ENCODE data around the gene SPG7.
A peak's percentile ranks its signal among the peaks of the same experiment; 100 is the strongest.

The SPG7 gene

DNA sequence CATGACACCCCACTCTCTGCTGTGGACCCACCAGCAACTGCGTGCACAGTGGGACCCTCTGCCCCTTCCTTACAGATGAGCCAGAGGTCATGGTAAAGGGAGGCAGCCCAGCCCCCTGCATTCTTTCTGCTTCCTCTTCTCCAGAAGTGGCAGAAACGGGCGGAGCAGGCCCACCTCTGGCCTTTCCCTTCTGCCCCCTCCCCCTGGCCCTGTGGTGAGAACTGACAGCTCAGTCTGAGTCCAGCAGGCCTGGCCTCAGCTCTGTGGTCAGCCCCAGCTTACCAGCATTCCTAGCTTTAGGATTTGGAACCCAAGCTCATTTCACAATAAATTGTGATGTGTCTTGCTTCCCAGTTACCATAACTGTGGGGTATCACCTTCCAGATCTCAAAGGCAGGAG, 13.1 kb upstream of the SPG7 start:
- Histone ChIP-seq H3K27ac (ENCODE audit: extremely low read depth, low read depth, low read length) (no peak overlapping the region), H3K4me3 (ENCODE audit: low read depth, low read length) (no peak overlapping the region), H3K9me3 (ENCODE audit: control insufficient read depth, insufficient read depth, low read depth, low read length) (no peaks in the 10 kb centered on the region), H3K36me3 (ENCODE audit: control insufficient read depth in 2 of 2, insufficient read depth in 1 of 2, low read length in 2 of 2) (no peaks in the 10 kb centered on the region; a peak in 1 of 3 replicates), H3K4me1 (ENCODE audit: control insufficient read depth, insufficient read depth, low read length) (no peaks in the 10 kb centered on the region)
- CTCF ChIA-PET: interaction anchor here (0.6 to 0.7 kb wide), 2 partner anchors 151 to 332 kb away, joined by 4 read pairs; no protein-coding TSS in a partner anchor
- no peak for TF ChIP-seq ZNF621 (tag by site-specific recombination; IDR thresholded peaks at IDR 0.05)
- no peak for TF ChIP-seq ZNF521 (tag by site-specific recombination; IDR thresholded peaks at IDR 0.05)
- no peak for TF ChIP-seq ZNF530 (tag by site-specific recombination; IDR thresholded peaks at IDR 0.05; ENCODE audit: low read depth)
- no peak for TF ChIP-seq ZNF571 (tag by site-specific recombination; IDR thresholded peaks at IDR 0.05)
- POLR2A ChIA-PET: interaction anchor here (0.6 to 2.0 kb wide), 2 partner anchors 13 to 297 kb away, joined by 5 to 10 read pairs; partner anchors contain the start of gene SPG7

DNA sequence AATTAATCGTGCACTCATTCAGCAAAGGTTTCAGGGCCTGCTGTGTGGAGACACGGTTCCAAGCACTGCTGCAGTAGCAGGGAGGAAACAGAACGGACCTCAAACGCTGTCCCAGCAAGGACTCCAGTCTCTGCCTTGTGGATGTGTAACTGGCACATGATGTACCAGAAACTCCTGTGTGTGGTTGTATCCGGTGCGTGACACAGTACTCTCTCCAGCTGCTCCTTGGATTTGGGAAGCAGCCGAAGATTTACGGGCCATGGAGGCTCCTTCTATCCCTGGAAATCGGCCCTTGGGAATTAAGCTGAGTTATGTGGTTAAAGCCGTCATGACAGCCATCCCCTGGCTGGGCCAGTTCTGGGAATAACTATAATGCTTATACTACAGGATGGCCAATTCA, 9.4 kb upstream of the SPG7 start:
- ChIA-PET POLR2A (no interaction called here), CTCF (interaction anchor here (0.5 kb wide), 1 partner anchor 8 kb away, joined by 3 read pairs; no protein-coding TSS in a partner anchor)
- Histone ChIP-seq H3K9me3 (ENCODE audit: control insufficient read depth, insufficient read depth, low read depth, low read length) (no peaks in the 10 kb centered on the region), H3K4me1 (ENCODE audit: control insufficient read depth, insufficient read depth, low read length) (no peaks in the 10 kb centered on the region), H3K4me3 (ENCODE audit: low read depth, low read length) (no peak overlapping the region), H3K27ac (ENCODE audit: extremely low read depth, low read depth, low read length) (no peak overlapping the region), H3K36me3 (ENCODE audit: control insufficient read depth in 2 of 2, insufficient read depth in 1 of 2, low read length in 2 of 2) (no peaks in the 10 kb centered on the region; a peak in 1 of 3 replicates)
- TF ChIP-seq PRDM1 (tag by site-specific recombination; IDR thresholded peaks at IDR 0.05) (no peak), ZNF214 (tag by site-specific recombination; IDR thresholded peaks at IDR 0.05; ENCODE audit: borderline replicate concordance) (no peak), ZBTB21 (tag by site-specific recombination; IDR thresholded peaks at IDR 0.05) (no peak), ZNF629 (tag by site-specific recombination; IDR thresholded peaks at IDR 0.05) (peak; percentile 51; the same call in 1 of the 2 replicates), GLI2 (tag by site-specific recombination; IDR thresholded peaks at IDR 0.05; ENCODE audit: borderline replicate concordance, low read depth) (no peak), KLF9 (tag by site-specific recombination; IDR thresholded peaks at IDR 0.05; ENCODE audit: low read depth) (no peak), ZNF366 (tag by site-specific recombination; conservative IDR thresholded peaks at IDR 0.05) (peak; percentile 28; the same call in 1 of the 2 replicates), ZNF140 (tag by site-specific recombination; IDR thresholded peaks at IDR 0.05) (no peak), SP2 (tag by site-specific recombination; IDR thresholded peaks at IDR 0.05) (0 out of 2 replicates have a peak, but pooled peaks have one; percentile 7), ZNF777 (tag by site-specific recombination; IDR thresholded peaks at IDR 0.05; ENCODE audit: borderline replicate concordance) (no peak), SP7 (tag by site-specific recombination; IDR thresholded peaks at IDR 0.05) (0 out of 2 replicates have a peak, but pooled peaks have one; percentile 38), ZFP3 (tag by site-specific recombination; IDR thresholded peaks at IDR 0.05; ENCODE audit: low read depth) (no peak), ZNF404 (tag by site-specific recombination; IDR thresholded peaks at IDR 0.05) (no peak), ZNF114 (tag by site-specific recombination; IDR thresholded peaks at IDR 0.05) (no peak), ZNF362 (tag by site-specific recombination; IDR thresholded peaks at IDR 0.05) (no peak), ZNF449 (tag by site-specific recombination; IDR thresholded peaks at IDR 0.05) (no peak), ZNF350 (tag by site-specific recombination; IDR thresholded peaks at IDR 0.05) (no peak), ZNF837 (tag by site-specific recombination; IDR thresholded peaks at IDR 0.05) (no peak)
- TF ChIP-seq, protein P1, sequence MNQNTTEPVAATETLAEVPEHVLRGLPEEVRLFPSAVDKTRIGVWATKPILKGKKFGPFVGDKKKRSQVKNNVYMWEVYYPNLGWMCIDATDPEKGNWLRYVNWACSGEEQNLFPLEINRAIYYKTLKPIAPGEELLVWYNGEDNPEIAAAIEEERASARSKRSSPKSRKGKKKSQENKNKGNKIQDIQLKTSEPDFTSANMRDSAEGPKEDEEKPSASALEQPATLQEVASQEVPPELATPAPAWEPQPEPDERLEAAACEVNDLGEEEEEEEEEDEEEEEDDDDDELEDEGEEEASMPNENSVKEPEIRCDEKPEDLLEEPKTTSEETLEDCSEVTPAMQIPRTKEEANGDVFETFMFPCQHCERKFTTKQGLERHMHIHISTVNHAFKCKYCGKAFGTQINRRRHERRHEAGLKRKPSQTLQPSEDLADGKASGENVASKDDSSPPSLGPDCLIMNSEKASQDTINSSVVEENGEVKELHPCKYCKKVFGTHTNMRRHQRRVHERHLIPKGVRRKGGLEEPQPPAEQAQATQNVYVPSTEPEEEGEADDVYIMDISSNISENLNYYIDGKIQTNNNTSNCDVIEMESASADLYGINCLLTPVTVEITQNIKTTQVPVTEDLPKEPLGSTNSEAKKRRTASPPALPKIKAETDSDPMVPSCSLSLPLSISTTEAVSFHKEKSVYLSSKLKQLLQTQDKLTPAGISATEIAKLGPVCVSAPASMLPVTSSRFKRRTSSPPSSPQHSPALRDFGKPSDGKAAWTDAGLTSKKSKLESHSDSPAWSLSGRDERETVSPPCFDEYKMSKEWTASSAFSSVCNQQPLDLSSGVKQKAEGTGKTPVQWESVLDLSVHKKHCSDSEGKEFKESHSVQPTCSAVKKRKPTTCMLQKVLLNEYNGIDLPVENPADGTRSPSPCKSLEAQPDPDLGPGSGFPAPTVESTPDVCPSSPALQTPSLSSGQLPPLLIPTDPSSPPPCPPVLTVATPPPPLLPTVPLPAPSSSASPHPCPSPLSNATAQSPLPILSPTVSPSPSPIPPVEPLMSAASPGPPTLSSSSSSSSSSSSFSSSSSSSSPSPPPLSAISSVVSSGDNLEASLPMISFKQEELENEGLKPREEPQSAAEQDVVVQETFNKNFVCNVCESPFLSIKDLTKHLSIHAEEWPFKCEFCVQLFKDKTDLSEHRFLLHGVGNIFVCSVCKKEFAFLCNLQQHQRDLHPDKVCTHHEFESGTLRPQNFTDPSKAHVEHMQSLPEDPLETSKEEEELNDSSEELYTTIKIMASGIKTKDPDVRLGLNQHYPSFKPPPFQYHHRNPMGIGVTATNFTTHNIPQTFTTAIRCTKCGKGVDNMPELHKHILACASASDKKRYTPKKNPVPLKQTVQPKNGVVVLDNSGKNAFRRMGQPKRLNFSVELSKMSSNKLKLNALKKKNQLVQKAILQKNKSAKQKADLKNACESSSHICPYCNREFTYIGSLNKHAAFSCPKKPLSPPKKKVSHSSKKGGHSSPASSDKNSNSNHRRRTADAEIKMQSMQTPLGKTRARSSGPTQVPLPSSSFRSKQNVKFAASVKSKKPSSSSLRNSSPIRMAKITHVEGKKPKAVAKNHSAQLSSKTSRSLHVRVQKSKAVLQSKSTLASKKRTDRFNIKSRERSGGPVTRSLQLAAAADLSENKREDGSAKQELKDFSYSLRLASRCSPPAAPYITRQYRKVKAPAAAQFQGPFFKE (tag by site-specific recombination; IDR thresholded peaks at IDR 0.05; ENCODE audit: borderline replicate concordance): no peak
- TF ChIP-seq, protein P2, sequence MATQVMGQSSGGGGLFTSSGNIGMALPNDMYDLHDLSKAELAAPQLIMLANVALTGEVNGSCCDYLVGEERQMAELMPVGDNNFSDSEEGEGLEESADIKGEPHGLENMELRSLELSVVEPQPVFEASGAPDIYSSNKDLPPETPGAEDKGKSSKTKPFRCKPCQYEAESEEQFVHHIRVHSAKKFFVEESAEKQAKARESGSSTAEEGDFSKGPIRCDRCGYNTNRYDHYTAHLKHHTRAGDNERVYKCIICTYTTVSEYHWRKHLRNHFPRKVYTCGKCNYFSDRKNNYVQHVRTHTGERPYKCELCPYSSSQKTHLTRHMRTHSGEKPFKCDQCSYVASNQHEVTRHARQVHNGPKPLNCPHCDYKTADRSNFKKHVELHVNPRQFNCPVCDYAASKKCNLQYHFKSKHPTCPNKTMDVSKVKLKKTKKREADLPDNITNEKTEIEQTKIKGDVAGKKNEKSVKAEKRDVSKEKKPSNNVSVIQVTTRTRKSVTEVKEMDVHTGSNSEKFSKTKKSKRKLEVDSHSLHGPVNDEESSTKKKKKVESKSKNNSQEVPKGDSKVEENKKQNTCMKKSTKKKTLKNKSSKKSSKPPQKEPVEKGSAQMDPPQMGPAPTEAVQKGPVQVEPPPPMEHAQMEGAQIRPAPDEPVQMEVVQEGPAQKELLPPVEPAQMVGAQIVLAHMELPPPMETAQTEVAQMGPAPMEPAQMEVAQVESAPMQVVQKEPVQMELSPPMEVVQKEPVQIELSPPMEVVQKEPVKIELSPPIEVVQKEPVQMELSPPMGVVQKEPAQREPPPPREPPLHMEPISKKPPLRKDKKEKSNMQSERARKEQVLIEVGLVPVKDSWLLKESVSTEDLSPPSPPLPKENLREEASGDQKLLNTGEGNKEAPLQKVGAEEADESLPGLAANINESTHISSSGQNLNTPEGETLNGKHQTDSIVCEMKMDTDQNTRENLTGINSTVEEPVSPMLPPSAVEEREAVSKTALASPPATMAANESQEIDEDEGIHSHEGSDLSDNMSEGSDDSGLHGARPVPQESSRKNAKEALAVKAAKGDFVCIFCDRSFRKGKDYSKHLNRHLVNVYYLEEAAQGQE (tag by site-specific recombination; IDR thresholded peaks at IDR 0.05): no peak

All from HEK293 (cell line).